HepG2 (cell line): ENCODE results near the gene PNPLA3. TPM values are rescaled to one million over a fixed set of nuclear protein-coding genes. Genes with fewer than 3 reads are reported as not detected.
A peak's percentile ranks its signal among the peaks of the same experiment; 100 is the strongest.

Experiments
- ATF7 ChIP-seq, 2 experiments: fragments of 450-650 bp in 1 of 2; sonication (generic) in 1 of 2; formaldehyde crosslinking in 1 of 2; IDR thresholded peaks; 2 replicates each; pipeline versions ENCODE4 v1.4.0 to v1.6.1; 2016 to 2020; ENCODE audit warnings: antibody characterized with exemption in 1 of 2, mild to moderate bottlenecking in 1 of 2, missing genetic modification reagents in 1 of 2
- GABPB1 ChIP-seq: IDR thresholded peaks from 2 replicates; pipeline ENCODE4 v1.6.1; 2016; ENCODE audit warnings: mild to moderate bottlenecking, missing genetic modification reagents, moderate library complexity, missing compliant biosample characterization
- GFI1 ChIP-seq: sonication (generic); formaldehyde crosslinking; IDR thresholded peaks from 2 replicates; pipeline ENCODE4 v1.5.0; 2020; ENCODE audit warnings: missing genetic modification reagents, mild to moderate bottlenecking, borderline replicate concordance
- NAIF1 ChIP-seq: sonication (generic); formaldehyde crosslinking; IDR thresholded peaks from 2 replicates; pipeline ENCODE4 v1.5.0; 2020; ENCODE audit warnings: mild to moderate bottlenecking, missing genetic modification reagents, borderline replicate concordance
- POLR2AphosphoS2 ChIP-seq: IDR thresholded peaks from 2 replicates; pipeline ENCODE4 v1.6.1; 2011; ENCODE audit warnings: low read depth, low read length, improper control_type of control experiment
- POLR2AphosphoS5 ChIP-seq: IDR thresholded peaks from 2 replicates; pipeline ENCODE4 v1.6.1; 2012; ENCODE audit warnings: low read depth, low read length
- RARG ChIP-seq: sonication (generic); formaldehyde crosslinking; IDR thresholded peaks from 2 replicates; pipeline ENCODE4 v1.4.0; 2020; ENCODE audit warnings: low read depth, mild to moderate bottlenecking, missing genetic modification reagents
- SNRNP70 ChIP-seq: fragments of 200-400 bp; formaldehyde crosslinking; IDR thresholded peaks from 2 replicates; pipeline ENCODE4 v1.6.1; 2017; ENCODE audit warnings: mild to moderate bottlenecking, low read depth, low read length, moderate library complexity
- SP140L ChIP-seq: sonication (generic); formaldehyde crosslinking; IDR thresholded peaks from 2 replicates; pipeline ENCODE4 v1.4.0; 2020; ENCODE audit warnings: missing genetic modification reagents, borderline replicate concordance
- TBL1XR1 ChIP-seq: fragments of 150-350 bp; IDR thresholded peaks from 2 replicates; pipeline ENCODE4 v1.6.1; 2014; ENCODE audit warnings: borderline replicate concordance, low read length; ENCODE audit not compliant: partially characterized antibody
- YEATS4 ChIP-seq: sonication (generic); formaldehyde crosslinking; IDR thresholded peaks from 2 replicates; pipeline ENCODE4 v1.4.0; 2020; ENCODE audit warnings: missing genetic modification reagents, borderline replicate concordance
- ZFP36L2 ChIP-seq: sonication (generic); formaldehyde crosslinking; IDR thresholded peaks from 2 replicates; pipeline ENCODE4 v1.4.0; 2020; ENCODE audit warnings: missing genetic modification reagents
- ZNF34 ChIP-seq: sonication (generic); formaldehyde crosslinking; IDR thresholded peaks from 2 replicates; pipeline ENCODE4 v1.4.0; 2020; ENCODE audit warnings: mild to moderate bottlenecking, missing genetic modification reagents, borderline replicate concordance
- ZNF530 ChIP-seq: sonication (generic); formaldehyde crosslinking; IDR thresholded peaks from 2 replicates; pipeline ENCODE4 v1.5.0; 2020; ENCODE audit warnings: low read depth, mild to moderate bottlenecking, missing genetic modification reagents
- ZNF572 ChIP-seq: sonication (generic); formaldehyde crosslinking; IDR thresholded peaks from 2 replicates; pipeline ENCODE4 v1.5.1; 2020; ENCODE audit warnings: mild to moderate bottlenecking, missing genetic modification reagents
- ZNF773 ChIP-seq: sonication (generic); formaldehyde crosslinking; IDR thresholded peaks from 2 replicates; pipeline ENCODE4 v1.4.0; 2020; ENCODE audit warnings: missing genetic modification reagents, borderline replicate concordance
- ZSCAN12 ChIP-seq: sonication (generic); formaldehyde crosslinking; IDR thresholded peaks from 2 replicates; pipeline ENCODE4 v1.9.0; 2021; ENCODE audit warnings: mild to moderate bottlenecking, missing genetic modification reagents
- polyA plus RNA-seq, 8 experiments: library from polyadenylated mRNA; depleted of rRNA in 3 of 8; stranded (reverse) in 7 of 8; unstranded in 1 of 8; fragments of >200 nt; fragmentation: Illumina TruSeq in 4 of 8; extraction: Trizol in 4 of 8; gene quantifications; 2 replicates each; pipeline versions ENCODE4 v1.2.1 to v1.2.3, GENCODE V29; 2011 to 2016; ENCODE audit warnings: low read depth in 4 of 8, missing spikeins in 1 of 8, mixed read lengths in 1 of 8; ENCODE audit not compliant: insufficient read depth in 1 of 8
- total RNA-seq, 5 experiments: library from RNA; depleted of rRNA; stranded (reverse); fragments of >200 nt; fragmentation: Illumina TruSeq; extraction: Trizol; gene quantifications; 2 replicates each; pipeline ENCODE4 v1.2.3, GENCODE V29; 2016; ENCODE audit warnings: low read depth in 1 of 5
- TF ChIP-seq, protein P1 (sequence below): sonication (generic); formaldehyde crosslinking; IDR thresholded peaks from 2 replicates; pipeline ENCODE4 v1.4.0; 2020; ENCODE audit warnings: mild to moderate bottlenecking, missing genetic modification reagents, borderline replicate concordance
- TF ChIP-seq, protein P2 (sequence below): sonication (generic); formaldehyde crosslinking; IDR thresholded peaks from 2 replicates; pipeline ENCODE4 v1.4.0; 2020; ENCODE audit warnings: missing genetic modification reagents
- TF ChIP-seq, protein P3 (sequence below): sonication (generic); formaldehyde crosslinking; IDR thresholded peaks from 2 replicates; pipeline ENCODE4 v1.5.0; 2020; ENCODE audit warnings: mild to moderate bottlenecking, missing genetic modification reagents
- TF ChIP-seq, protein P4 (sequence below): IDR thresholded peaks from 2 replicates; pipeline ENCODE4 v1.6.1; 2016; ENCODE audit warnings: low read depth, borderline replicate concordance
- TF ChIP-seq, protein P5 (sequence below): fragments of 450-650 bp; IDR thresholded peaks from 2 replicates; pipeline ENCODE4 v1.6.1; 2017

PNPLA3 gene
- total and polyA plus RNA-seq, 2 of the 13 experiments (the other 11 are each of a cell fraction or from before 2014, with no cell fraction given): 16.9 to 19.8 TPM

DNA sequence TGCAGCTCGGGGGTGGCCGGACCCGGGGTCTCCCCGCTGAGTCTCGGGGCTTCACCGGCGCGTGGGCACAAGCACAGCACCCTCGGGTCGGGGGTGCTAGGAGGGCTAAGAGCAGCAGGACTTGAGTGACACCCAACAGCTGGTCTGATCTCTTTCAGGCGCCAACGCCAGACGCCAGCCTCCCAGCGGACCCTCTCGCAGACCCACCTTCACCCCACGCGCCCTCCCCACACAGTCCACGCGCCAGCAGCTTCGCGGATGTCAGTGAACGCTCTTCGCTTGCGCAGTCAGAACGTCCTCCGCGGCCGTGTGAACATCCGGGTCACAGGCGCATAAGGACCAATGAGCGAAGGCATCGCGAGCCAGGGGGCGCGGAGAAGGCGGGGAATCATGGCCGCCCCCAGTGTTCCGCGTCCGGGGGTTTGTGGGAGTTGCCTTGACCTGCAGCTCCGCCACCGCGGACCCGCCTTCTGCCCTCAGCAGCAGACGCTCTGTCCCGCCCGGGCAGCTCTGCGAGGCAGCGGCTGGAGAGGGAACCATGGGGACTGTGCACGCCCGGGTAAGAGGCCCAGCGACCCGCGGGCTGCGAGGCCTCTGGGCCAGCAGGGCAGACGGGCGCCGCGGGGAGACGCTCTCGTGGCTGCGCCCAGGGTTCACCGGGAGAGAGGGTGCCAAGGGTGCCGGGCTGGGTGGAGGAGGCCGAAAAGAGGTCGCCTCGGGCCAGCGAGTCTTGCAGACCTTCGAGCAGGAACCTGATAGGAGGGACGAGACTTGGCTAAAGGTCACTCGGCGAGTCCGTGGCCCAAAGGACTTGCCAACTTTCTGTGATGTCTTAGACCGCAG, 31.7 kb downstream of the PNPLA3 start, which contains the start of gene SAMM50 (continued):
- TF ChIP-seq, protein P1, sequence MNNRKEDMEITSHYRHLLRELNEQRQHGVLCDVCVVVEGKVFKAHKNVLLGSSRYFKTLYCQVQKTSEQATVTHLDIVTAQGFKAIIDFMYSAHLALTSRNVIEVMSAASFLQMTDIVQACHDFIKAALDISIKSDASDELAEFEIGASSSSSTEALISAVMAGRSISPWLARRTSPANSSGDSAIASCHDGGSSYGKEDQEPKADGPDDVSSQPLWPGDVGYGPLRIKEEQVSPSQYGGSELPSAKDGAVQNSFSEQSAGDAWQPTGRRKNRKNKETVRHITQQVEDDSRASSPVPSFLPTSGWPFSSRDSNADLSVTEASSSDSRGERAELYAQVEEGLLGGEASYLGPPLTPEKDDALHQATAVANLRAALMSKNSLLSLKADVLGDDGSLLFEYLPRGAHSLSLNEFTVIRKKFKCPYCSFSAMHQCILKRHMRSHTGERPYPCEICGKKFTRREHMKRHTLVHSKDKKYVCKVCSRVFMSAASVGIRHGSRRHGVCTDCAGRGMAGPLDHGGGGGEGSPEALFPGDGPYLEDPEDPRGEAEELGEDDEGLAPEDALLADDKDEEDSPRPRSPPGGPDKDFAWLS (CRISPR knock-in tag): no peak
- peak; percentile 83 for TF ChIP-seq YEATS4 (CRISPR knock-in tag)
- peak; percentile 100 for TF ChIP-seq GABPB1 (CRISPR knock-in tag)
- TF ChIP-seq TBL1XR1: no peak
- TF ChIP-seq NAIF1 (CRISPR knock-in tag): peak; percentile 48; the same call in 1 of the 2 replicates
- no peak for TF ChIP-seq ATF7 (IDR thresholded peaks at IDR 0.05)
- no peak for TF ChIP-seq ATF7 (CRISPR knock-in tag; IDR thresholded peaks at IDR 0.05)
- TF ChIP-seq SP140L (CRISPR knock-in tag): no peak
- peak; percentile 92 for TF ChIP-seq POLR2AphosphoS5
- TF ChIP-seq, protein P2, sequence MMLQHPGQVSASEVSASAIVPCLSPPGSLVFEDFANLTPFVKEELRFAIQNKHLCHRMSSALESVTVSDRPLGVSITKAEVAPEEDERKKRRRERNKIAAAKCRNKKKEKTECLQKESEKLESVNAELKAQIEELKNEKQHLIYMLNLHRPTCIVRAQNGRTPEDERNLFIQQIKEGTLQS (CRISPR knock-in tag): no peak; the same call in 1 of the 2 replicates
- no peak for TF ChIP-seq ZNF773 (CRISPR knock-in tag)
- no peak for TF ChIP-seq ZNF530 (CRISPR knock-in tag)
- no peak for TF ChIP-seq ZSCAN12
- no peak for TF ChIP-seq ZFP36L2 (CRISPR knock-in tag)
- TF ChIP-seq, protein P3, sequence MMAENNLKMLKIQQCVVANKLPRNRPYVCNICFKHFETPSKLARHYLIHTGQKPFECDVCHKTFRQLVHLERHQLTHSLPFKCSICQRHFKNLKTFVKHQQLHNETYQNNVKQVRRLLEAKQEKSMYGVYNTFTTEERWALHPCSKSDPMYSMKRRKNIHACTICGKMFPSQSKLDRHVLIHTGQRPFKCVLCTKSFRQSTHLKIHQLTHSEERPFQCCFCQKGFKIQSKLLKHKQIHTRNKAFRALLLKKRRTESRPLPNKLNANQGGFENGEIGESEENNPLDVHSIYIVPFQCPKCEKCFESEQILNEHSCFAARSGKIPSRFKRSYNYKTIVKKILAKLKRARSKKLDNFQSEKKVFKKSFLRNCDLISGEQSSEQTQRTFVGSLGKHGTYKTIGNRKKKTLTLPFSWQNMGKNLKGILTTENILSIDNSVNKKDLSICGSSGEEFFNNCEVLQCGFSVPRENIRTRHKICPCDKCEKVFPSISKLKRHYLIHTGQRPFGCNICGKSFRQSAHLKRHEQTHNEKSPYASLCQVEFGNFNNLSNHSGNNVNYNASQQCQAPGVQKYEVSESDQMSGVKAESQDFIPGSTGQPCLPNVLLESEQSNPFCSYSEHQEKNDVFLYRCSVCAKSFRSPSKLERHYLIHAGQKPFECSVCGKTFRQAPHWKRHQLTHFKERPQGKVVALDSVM (CRISPR knock-in tag): 0 out of 2 replicates have a peak, but pooled peaks have one; percentile 14
- TF ChIP-seq ZNF572: no peak
- TF ChIP-seq, protein P4, sequence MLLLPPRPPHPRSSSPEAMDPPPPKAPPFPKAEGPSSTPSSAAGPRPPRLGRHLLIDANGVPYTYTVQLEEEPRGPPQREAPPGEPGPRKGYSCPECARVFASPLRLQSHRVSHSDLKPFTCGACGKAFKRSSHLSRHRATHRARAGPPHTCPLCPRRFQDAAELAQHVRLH: 0 out of 2 replicates have a peak, but pooled peaks have one; percentile 52
- TF ChIP-seq SNRNP70: no peak
- no peak for TF ChIP-seq ZNF34 (CRISPR knock-in tag)
- no peak for TF ChIP-seq GFI1
- no peak for TF ChIP-seq POLR2AphosphoS2
- no peak for TF ChIP-seq RARG (CRISPR knock-in tag)
- TF ChIP-seq, protein P5, sequence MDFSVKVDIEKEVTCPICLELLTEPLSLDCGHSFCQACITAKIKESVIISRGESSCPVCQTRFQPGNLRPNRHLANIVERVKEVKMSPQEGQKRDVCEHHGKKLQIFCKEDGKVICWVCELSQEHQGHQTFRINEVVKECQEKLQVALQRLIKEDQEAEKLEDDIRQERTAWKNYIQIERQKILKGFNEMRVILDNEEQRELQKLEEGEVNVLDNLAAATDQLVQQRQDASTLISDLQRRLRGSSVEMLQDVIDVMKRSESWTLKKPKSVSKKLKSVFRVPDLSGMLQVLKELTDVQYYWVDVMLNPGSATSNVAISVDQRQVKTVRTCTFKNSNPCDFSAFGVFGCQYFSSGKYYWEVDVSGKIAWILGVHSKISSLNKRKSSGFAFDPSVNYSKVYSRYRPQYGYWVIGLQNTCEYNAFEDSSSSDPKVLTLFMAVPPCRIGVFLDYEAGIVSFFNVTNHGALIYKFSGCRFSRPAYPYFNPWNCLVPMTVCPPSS: no peak
